Naive thymus-derived CD4-positive, alpha-beta T cell (primary cell): ENCODE results near the gene HOXC5. TPM values are rescaled to one million over a fixed set of nuclear protein-coding genes. Genes with fewer than 3 reads are reported as not detected.
A peak's percentile ranks its signal among the peaks of the same experiment; 100 is the strongest.
"Not testable (repeated sequence)": the region's sequence is repeated elsewhere in the genome, so short reads cannot be mapped to it uniquely, and the experiment has no call there.

Experiments
- ATAC-seq: fragments of 150-1000 bp; cut with Tn5 transposase; 2 replicates; pipeline ENCODE4 v1.10.0; 2021; ENCODE audit warnings: mild to moderate bottlenecking, moderate library complexity
- CTCF ChIA-PET: fragments of 350-600 bp; sonication (Branson Sonifier 250); formaldehyde crosslinking; loops from one replicate; lab custom pipeline; 2021; ENCODE audit warnings: antibody characterized with exemption; lab: Charles Lee
- POLR2A ChIA-PET: fragments of 350-600 bp; sonication (Branson Sonifier 250); formaldehyde crosslinking; loops from one replicate; lab custom pipeline; 2021; ENCODE audit warnings: antibody characterized with exemption, inconsistent platforms; lab: Charles Lee
- DNase-seq, 9 donors: peaks; one replicate each; pipeline versions ENCODE4 v3.0.0 to v3.0.0-alpha.2; 2020 to 2022; ENCODE audit warnings: mixed read lengths in 1 of 9
- H3K27ac ChIP-seq: one replicate; pipeline ENCODE4 v1.7.0; 2013; ENCODE audit warnings: mild to moderate bottlenecking, low read depth, low read length, moderate library complexity
- H3K27me3 ChIP-seq, 2 donors: one replicate each; pipeline ENCODE4 v1.7.0; 2013; ENCODE audit warnings: low read length in 2 of 2, mild to moderate bottlenecking in 2 of 2, moderate library complexity in 2 of 2; ENCODE audit not compliant: control insufficient read depth in 2 of 2, insufficient read depth in 2 of 2
- H3K36me3 ChIP-seq, 3 experiments: 1 replicate in 2 of 3; 2 replicates in 1 of 3; pipeline ENCODE4 v1.7.0; 2013; ENCODE audit warnings: low read length in 3 of 3, mild to moderate bottlenecking in 3 of 3, moderate library complexity in 1 of 3; ENCODE audit not compliant: insufficient read depth in 3 of 3, control insufficient read depth in 2 of 3
- H3K4me1 ChIP-seq, 2 donors: one replicate each; pipeline ENCODE4 v1.7.0; 2013; ENCODE audit warnings: low read length in 2 of 2, mild to moderate bottlenecking in 2 of 2, moderate library complexity in 1 of 2; ENCODE audit not compliant: control insufficient read depth in 2 of 2, insufficient read depth in 2 of 2
- H3K4me3 ChIP-seq: 2 replicates; pipeline ENCODE4 v1.7.0; 2013; ENCODE audit warnings: mild to moderate bottlenecking, low read length
- H3K9me3 ChIP-seq, 3 experiments: 1 replicate in 2 of 3; 2 replicates in 1 of 3; pipeline ENCODE4 v1.7.0; 2013; ENCODE audit warnings: low read length in 3 of 3; ENCODE audit not compliant: control insufficient read depth in 2 of 3
- H3K27ac Mint-ChIP-seq, 9 donors: one replicate each; pipeline ENCODE4 v1.8.0; 2020 to 2022; ENCODE audit warnings: mixed read lengths in 9 of 9, mild to moderate bottlenecking in 8 of 9, moderate library complexity in 5 of 9, inconsistent platforms in 2 of 9
- H3K27me3 Mint-ChIP-seq, 5 donors: one replicate each; pipeline ENCODE4 v1.8.0; 2021 to 2022; ENCODE audit warnings: mixed read lengths in 5 of 5, mild to moderate bottlenecking in 1 of 5
- H3K36me3 Mint-ChIP-seq, 5 donors: one replicate each; pipeline ENCODE4 v1.8.0; 2020 to 2022; ENCODE audit warnings: mixed read lengths in 5 of 5, mild to moderate bottlenecking in 3 of 5, inconsistent platforms in 1 of 5
- H3K4me1 Mint-ChIP-seq, 7 donors: one replicate each; pipeline ENCODE4 v1.8.0; 2020 to 2022; ENCODE audit warnings: mixed read lengths in 7 of 7, mild to moderate bottlenecking in 3 of 7, inconsistent platforms in 1 of 7
- H3K4me3 Mint-ChIP-seq, 10 donors: one replicate each; pipeline ENCODE4 v1.8.0; 2020 to 2022; ENCODE audit warnings: mild to moderate bottlenecking in 10 of 10, mixed read lengths in 10 of 10, moderate library complexity in 6 of 10, inconsistent platforms in 2 of 10
- H3K9me3 Mint-ChIP-seq, 11 donors: one replicate each; pipeline ENCODE4 v1.8.0; 2020 to 2022; ENCODE audit warnings: mixed read lengths in 11 of 11, mild to moderate bottlenecking in 4 of 11, inconsistent platforms in 1 of 11, moderate library complexity in 1 of 11
- intact Hi-C, 2 donors: fragments of 100-400 bp; cut with micrococcal nuclease; formaldehyde crosslinking; loops; one replicate each; pipeline ENCODE4 v1.15.1; 2023
- microRNA-seq: library from miRNA; unstranded; fragments of <30 nt; microRNA quantifications from one replicate; pipeline ENCODE4 v1.2.0, GENCODE V29; 2022; ENCODE audit warnings: borderline microRNAs expressed
- polyA plus RNA-seq, 2 donors: library from polyadenylated mRNA; unstranded; fragments of 300-500 nt; fragmentation: Illumina TruSeq; gene quantifications; one replicate each; pipeline ENCODE4 v1.2.3, GENCODE V29; 2021
- total RNA-seq, 6 experiments: library from RNA in 5 of 6; stranded (reverse) in 5 of 6; gene quantifications; 1 replicate in 5 of 6; 2 replicates in 1 of 6; pipeline ENCODE4 v1.2.3 and lab custom pipeline; 2021 to 2026

Gene HOXC5
- total and polyA plus RNA-seq, 7 experiments from 2014 or later = not detected

GRCh38 chr12:54080008-54080924 is 47.4 kb downstream of the HOXC5 start:
- intact Hi-C loops = loop anchor here in 1 of 2 donors (2.0 kb wide), 1 partner anchor 109 kb away; the partner anchor contains the start of gene SMUG1
- H3K27me3 ChIP-seq, ATAC-seq, H3K4me1 ChIP-seq, H3K27ac ChIP-seq, H3K9me3 ChIP-seq, POLR2A ChIA-PET, H3K36me3 Mint-ChIP-seq, DNase-seq, H3K36me3 ChIP-seq, H3K4me3 ChIP-seq, CTCF ChIA-PET, H3K9me3 Mint-ChIP-seq: not testable (repeated sequence)
- H3K27ac Mint-ChIP-seq = peak overlapping the region; percentile 20 to 98 (median 90)
- peaks cover 0 to 26% (median 0%) of the 10 kb centered on the region in 5 donors for H3K27me3 Mint-ChIP-seq
- H3K4me1 Mint-ChIP-seq = peaks cover 25 to 37% (median 31%) of the 10 kb centered on the region in 7 donors
- peak overlapping the region in 9 of 10 donors; percentile 19 to 89 (median 87) for H3K4me3 Mint-ChIP-seq

- POLR2A ChIA-PET, ATAC-seq, H3K9me3 ChIP-seq, CTCF ChIA-PET, H3K36me3 Mint-ChIP-seq, H3K9me3 Mint-ChIP-seq, H3K4me1 ChIP-seq, H3K4me3 ChIP-seq, H3K36me3 ChIP-seq, H3K27me3 ChIP-seq: not testable (repeated sequence)
- peak; percentile 12 to 58 (median 49) for DNase-seq
- peak overlapping the region; percentile 81 to 98 (median 90) for H3K27ac Mint-ChIP-seq
- H3K4me3 Mint-ChIP-seq = peak overlapping the region; percentile 77 to 92 (median 88)
- peak overlapping the region; percentile 66 for H3K27ac ChIP-seq
- intact Hi-C loops = loop anchor here in 1 of 2 donors (2.0 kb wide), 1 partner anchor 108 kb away; the partner anchor contains the start of gene SMUG1
- H3K27me3 Mint-ChIP-seq = peaks cover 0 to 24% (median 0%) of the 10 kb centered on the region in 5 donors
- H3K4me1 Mint-ChIP-seq = peaks cover 24 to 37% (median 31%) of the 10 kb centered on the region in 7 donors
These were observed 48.2 kb downstream of the HOXC5 start for GRCh38 chr12:54081053-54081514.

- peaks cover 24 to 37% (median 31%) of the 10 kb centered on the region in 7 donors for H3K4me1 Mint-ChIP-seq
- not testable (repeated sequence) for H3K36me3 Mint-ChIP-seq, H3K36me3 ChIP-seq, H3K9me3 Mint-ChIP-seq, H3K4me1 ChIP-seq, ATAC-seq, H3K27me3 ChIP-seq, H3K9me3 ChIP-seq
- peak overlapping the region; percentile 81 to 98 (median 90) for H3K27ac Mint-ChIP-seq
- H3K4me3 Mint-ChIP-seq = peak overlapping the region; percentile 77 to 92 (median 88)
- ChIA-PET CTCF (interaction anchor here (1.0 kb wide), 1 partner anchor 109 kb away, joined by 3 read pairs; no protein-coding TSS in a partner anchor), POLR2A (interaction anchor here (0.6 kb wide), 1 partner anchor 904 kb away, joined by 3 read pairs; no protein-coding TSS in a partner anchor)
- H3K4me3 ChIP-seq = peak overlapping the region; percentile 50
- peak; percentile 18 to 52 (median 36) for DNase-seq
- peak overlapping the region; percentile 66 for H3K27ac ChIP-seq
- intact Hi-C loops = loop anchor here in 1 of 2 donors (2.0 kb wide), 1 partner anchor 107 kb away; the partner anchor contains the start of gene SMUG1
- H3K27me3 Mint-ChIP-seq = peaks cover 0 to 29% (median 0%) of the 10 kb centered on the region in 5 donors
These were observed 48.9 kb downstream of the HOXC5 start for GRCh38 chr12:54081581-54082396.

GRCh38 chr12:54082397-54082892 is 49.6 kb downstream of the HOXC5 start:
- Mint-ChIP-seq H3K36me3 (peaks cover 0 to 5% (median 0%) of the 10 kb centered on the region in 5 donors), H3K4me1 (peaks cover 24 to 37% (median 31%) of the 10 kb centered on the region in 7 donors), H3K27me3 (peaks cover 0 to 32% (median 0%) of the 10 kb centered on the region in 5 donors), H3K4me3 (peak overlapping the region; percentile 77 to 92 (median 88)), H3K9me3 (peaks cover 0 to 4% (median 0%) of the 10 kb centered on the region in 11 donors), H3K27ac (peak overlapping the region; percentile 81 to 98 (median 90))
- peak; percentile 20 to 61 (median 45) for DNase-seq
- H3K4me3 ChIP-seq = peak overlapping the region; percentile 50
- no peaks in the 10 kb centered on the region for H3K36me3 ChIP-seq
- peaks cover 0 to 5% of the 10 kb centered on the region in 2 donors for H3K4me1 ChIP-seq
- ATAC-seq = no peak
- CTCF ChIA-PET = interaction anchor here (1.0 kb wide), 1 partner anchor 109 kb away, joined by 3 read pairs; no protein-coding TSS in a partner anchor
- H3K27ac ChIP-seq = peak overlapping the region; percentile 66
- H3K27me3 ChIP-seq = no peaks in the 10 kb centered on the region
- POLR2A ChIA-PET = interaction anchor here (0.6 kb wide), 1 partner anchor 905 kb away, joined by 3 read pairs; no protein-coding TSS in a partner anchor
- intact Hi-C loops = no loop called here
- no peaks in the 10 kb centered on the region for H3K9me3 ChIP-seq

Small RNA genes lying within 50 kb of the gene (microRNA-seq; reads per million reads assigned to microRNA genes)
- gene MIR196A2 (not detected), gene MIR615 (1.6 reads per million)

Other genes starting within 250 kb of the HOXC5 start
- gene HOXC13, start 94.2 kb upstream of the HOXC5 start, total RNA-seq = not detected
- not detected for gene HOXC13, start 94.2 kb upstream of the HOXC5 start, polyA plus RNA-seq
- gene HOXC12, start 78.1 kb upstream of the HOXC5 start, total RNA-seq = not detected
- not detected for gene HOXC12, start 78.1 kb upstream of the HOXC5 start, polyA plus RNA-seq
- not detected for gene HOXC11, start 59.9 kb upstream of the HOXC5 start, total RNA-seq
- not detected for gene HOXC11, start 59.9 kb upstream of the HOXC5 start, polyA plus RNA-seq
- gene HOTAIR, start 58.1 kb upstream of the HOXC5 start, total RNA-seq = not detected
- gene HOTAIR, start 58.1 kb upstream of the HOXC5 start, polyA plus RNA-seq = not detected
- not detected for gene HOXC10, start 47.9 kb upstream of the HOXC5 start, total RNA-seq
- gene HOXC10, start 47.9 kb upstream of the HOXC5 start, polyA plus RNA-seq = not detected
- not detected for gene HOXC9, start 32.9 kb upstream of the HOXC5 start, total RNA-seq
- gene HOXC9, start 32.9 kb upstream of the HOXC5 start, polyA plus RNA-seq = not detected
- gene HOXC8, start 24.1 kb upstream of the HOXC5 start, total RNA-seq = not detected
- gene HOXC8, start 24.1 kb upstream of the HOXC5 start, polyA plus RNA-seq = not detected
- gene HOXC6, start 4.6 kb upstream of the HOXC5 start, total RNA-seq = not detected
- not detected for gene HOXC6, start 4.6 kb upstream of the HOXC5 start, polyA plus RNA-seq
- under 1 TPM in 2 of 5 experiments, not detected in 3; 0.24 to 0.98 TPM for gene HOXC4, start 20.8 kb downstream of the HOXC5 start, total RNA-seq
- gene HOXC4, start 20.8 kb downstream of the HOXC5 start, polyA plus RNA-seq = not detected
- gene SMUG1, start 155.9 kb downstream of the HOXC5 start, total RNA-seq = 10 to 100 TPM in 4 of 5 experiments, 1 to 10 TPM in 1; 9.4 to 29.9 (median 22.2) TPM
- 10 to 100 TPM; 20.6 to 25.0 TPM for gene SMUG1, start 155.9 kb downstream of the HOXC5 start, polyA plus RNA-seq
- 100 to 1,000 TPM in 1 of 5 experiments, 10 to 100 TPM in 4; 40.3 to 133 (median 77.2) TPM for gene CBX5, start 247.1 kb downstream of the HOXC5 start, total RNA-seq
- 10 to 100 TPM; 28.2 to 34.5 TPM for gene CBX5, start 247.1 kb downstream of the HOXC5 start, polyA plus RNA-seq
- gene HNRNPA1, start 247.7 kb downstream of the HOXC5 start, total RNA-seq = 1,000 to 10,000 TPM; 1,019 to 1,660 (median 1,193) TPM
- gene HNRNPA1, start 247.7 kb downstream of the HOXC5 start, polyA plus RNA-seq = 1,000 to 10,000 TPM in 1 of 2 donors, 100 to 1,000 TPM in 1; 933 to 1,045 TPM